ENCODE data around the gene CDC37L1.

GRCh38 chr9:4674783-4675182 is 4.6 kb upstream of the CDC37L1 start:
- TF ChIP-seq, protein P1, sequence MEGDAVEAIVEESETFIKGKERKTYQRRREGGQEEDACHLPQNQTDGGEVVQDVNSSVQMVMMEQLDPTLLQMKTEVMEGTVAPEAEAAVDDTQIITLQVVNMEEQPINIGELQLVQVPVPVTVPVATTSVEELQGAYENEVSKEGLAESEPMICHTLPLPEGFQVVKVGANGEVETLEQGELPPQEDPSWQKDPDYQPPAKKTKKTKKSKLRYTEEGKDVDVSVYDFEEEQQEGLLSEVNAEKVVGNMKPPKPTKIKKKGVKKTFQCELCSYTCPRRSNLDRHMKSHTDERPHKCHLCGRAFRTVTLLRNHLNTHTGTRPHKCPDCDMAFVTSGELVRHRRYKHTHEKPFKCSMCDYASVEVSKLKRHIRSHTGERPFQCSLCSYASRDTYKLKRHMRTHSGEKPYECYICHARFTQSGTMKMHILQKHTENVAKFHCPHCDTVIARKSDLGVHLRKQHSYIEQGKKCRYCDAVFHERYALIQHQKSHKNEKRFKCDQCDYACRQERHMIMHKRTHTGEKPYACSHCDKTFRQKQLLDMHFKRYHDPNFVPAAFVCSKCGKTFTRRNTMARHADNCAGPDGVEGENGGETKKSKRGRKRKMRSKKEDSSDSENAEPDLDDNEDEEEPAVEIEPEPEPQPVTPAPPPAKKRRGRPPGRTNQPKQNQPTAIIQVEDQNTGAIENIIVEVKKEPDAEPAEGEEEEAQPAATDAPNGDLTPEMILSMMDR (IDR thresholded peaks at IDR 0.05): no peak
- TF ChIP-seq POLR2A (IDR thresholded peaks at IDR 0.05) (no peak), EP300 (IDR thresholded peaks at IDR 0.05) (no peak)
